ENCODE measurements around the gene BYSL.

DNA sequence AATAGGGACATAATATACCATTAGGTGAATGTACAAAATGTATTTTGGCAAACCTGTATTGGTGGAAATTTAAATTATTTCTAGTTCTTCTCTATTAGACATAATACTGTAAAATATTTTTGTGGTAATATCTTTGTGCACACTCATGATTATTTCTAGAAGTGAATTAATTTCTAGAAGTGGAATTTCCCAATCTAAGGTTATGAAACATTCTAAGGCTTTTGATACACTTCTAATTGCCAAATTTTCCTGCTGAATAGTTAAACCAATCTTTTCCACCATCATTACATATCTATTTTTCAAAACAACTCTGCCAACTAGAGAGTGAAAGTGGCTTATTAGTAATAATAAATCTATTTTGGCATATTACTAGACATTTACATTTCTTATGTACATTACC, 22.2 kb downstream of the BYSL start:
- no peak for TF ChIP-seq CTCF (IDR thresholded peaks at IDR 0.05; ENCODE audit: low read depth, low read length, poor library complexity, severe bottlenecking)
- TF ChIP-seq EZH2phosphoT487 (IDR thresholded peaks at IDR 0.05; ENCODE audit: borderline replicate concordance, low read length) = no peak
